Measurements from ENCODE around the gene RNF148. TPM values are rescaled to one million over a fixed set of nuclear protein-coding genes. Genes with fewer than 3 reads are reported as not detected.

The RNF148 gene
- total RNA-seq, 4 donors from 2014 or later, result 3.4 to 7.4 (median 4.8) TPM

DNA sequence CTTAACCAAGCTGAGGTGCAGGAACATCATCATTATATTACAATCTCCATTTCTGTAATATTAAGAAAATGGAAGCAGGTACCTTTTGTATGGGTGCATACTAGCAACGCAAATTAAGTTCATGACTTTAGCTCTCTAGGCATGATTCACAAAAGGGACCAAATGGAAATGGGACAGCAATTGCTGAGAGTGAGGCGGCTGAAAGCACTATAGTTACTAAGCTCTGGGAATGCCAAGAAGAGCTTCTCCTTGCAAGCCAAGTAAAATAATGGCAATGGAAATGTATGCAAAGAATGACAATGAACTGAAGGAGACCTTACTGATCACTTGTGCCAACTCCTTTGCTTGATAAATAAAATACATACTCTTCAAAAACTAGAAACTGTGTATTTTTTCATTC lies 36.2 kb upstream of the RNF148 start:
- DNase-seq, result no peak
- H3K27ac ChIP-seq, result no peak overlapping the region
- H3K4me3 ChIP-seq, result no peak overlapping the region
- no peaks in the 10 kb centered on the region for H3K27me3 ChIP-seq
- no peaks in the 10 kb centered on the region for H3K36me3 ChIP-seq
- TF ChIP-seq, protein P1, sequence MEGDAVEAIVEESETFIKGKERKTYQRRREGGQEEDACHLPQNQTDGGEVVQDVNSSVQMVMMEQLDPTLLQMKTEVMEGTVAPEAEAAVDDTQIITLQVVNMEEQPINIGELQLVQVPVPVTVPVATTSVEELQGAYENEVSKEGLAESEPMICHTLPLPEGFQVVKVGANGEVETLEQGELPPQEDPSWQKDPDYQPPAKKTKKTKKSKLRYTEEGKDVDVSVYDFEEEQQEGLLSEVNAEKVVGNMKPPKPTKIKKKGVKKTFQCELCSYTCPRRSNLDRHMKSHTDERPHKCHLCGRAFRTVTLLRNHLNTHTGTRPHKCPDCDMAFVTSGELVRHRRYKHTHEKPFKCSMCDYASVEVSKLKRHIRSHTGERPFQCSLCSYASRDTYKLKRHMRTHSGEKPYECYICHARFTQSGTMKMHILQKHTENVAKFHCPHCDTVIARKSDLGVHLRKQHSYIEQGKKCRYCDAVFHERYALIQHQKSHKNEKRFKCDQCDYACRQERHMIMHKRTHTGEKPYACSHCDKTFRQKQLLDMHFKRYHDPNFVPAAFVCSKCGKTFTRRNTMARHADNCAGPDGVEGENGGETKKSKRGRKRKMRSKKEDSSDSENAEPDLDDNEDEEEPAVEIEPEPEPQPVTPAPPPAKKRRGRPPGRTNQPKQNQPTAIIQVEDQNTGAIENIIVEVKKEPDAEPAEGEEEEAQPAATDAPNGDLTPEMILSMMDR (IDR thresholded peaks at IDR 0.05), result no peak
- TF ChIP-seq POLR2A (IDR thresholded peaks at IDR 0.05), result no peak
- intact Hi-C loops (cut with DNase I; ENCODE audit: low total_unique reads), result no loop called here
- H3K9me3 ChIP-seq, result no peaks in the 10 kb centered on the region
- no peaks in the 10 kb centered on the region for H3K4me1 ChIP-seq

DNA sequence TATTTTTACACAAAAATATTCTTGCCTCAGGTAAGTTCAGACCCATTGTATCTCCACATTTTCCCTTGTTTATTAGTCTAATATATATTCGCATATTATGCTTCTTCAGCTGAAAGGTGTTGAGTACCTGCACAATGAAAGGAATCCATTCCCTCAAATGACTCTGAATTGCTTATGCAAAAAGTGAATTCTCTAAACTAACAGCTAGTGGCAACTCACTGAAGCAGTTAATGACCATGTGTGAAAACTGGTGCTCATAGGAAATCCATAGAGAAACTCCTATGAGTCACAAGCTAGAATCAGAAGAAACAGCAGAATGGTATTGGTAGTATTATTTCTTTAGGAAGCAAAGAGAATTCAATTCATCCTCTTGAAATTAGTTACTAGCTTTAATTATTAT lies 33.5 kb upstream of the RNF148 start:
- DNase-seq, result no peak
- TF ChIP-seq, protein P1 (IDR thresholded peaks at IDR 0.05), result no peak
- TF ChIP-seq POLR2A (IDR thresholded peaks at IDR 0.05), result no peak

DNA sequence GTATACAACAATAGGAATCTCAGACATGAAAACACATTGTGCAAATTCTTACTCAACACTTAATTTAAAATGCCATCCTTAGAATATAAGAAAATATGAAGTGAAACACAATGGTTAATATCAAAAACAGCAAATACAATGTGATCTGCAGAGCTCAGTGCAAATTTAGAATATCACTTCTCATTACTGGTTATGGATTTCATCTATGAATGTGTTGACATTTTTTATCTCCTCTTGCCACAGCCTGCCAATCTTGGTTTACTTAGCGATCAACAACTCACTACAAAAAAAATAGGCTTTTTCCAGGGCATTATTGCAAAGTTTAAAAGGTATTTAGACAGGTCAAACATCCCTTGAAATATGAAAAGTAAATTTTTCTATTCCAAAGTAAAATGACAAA lies 25.0 kb upstream of the RNF148 start:
- H3K4me3 ChIP-seq, result no peak overlapping the region
- H3K27me3 ChIP-seq, result no peaks in the 10 kb centered on the region
- no peaks in the 10 kb centered on the region for H3K9me3 ChIP-seq
- no peak overlapping the region for H3K27ac ChIP-seq
- intact Hi-C loops (cut with DNase I; ENCODE audit: low total_unique reads), result no loop called here
- H3K4me1 ChIP-seq, result no peaks in the 10 kb centered on the region
- no peak for DNase-seq
- TF ChIP-seq, protein P1 (IDR thresholded peaks at IDR 0.05), result no peak
- no peak for TF ChIP-seq POLR2A (IDR thresholded peaks at IDR 0.05)
- no peaks in the 10 kb centered on the region for H3K36me3 ChIP-seq

More for the DNA sequence above, 33.5 kb upstream of the RNF148 start:
- no peaks in the 10 kb centered on the region for H3K9me3 ChIP-seq
- H3K27me3 ChIP-seq, result no peaks in the 10 kb centered on the region
- H3K4me3 ChIP-seq, result no peak overlapping the region
- intact Hi-C loops (cut with DNase I; ENCODE audit: low total_unique reads), result no loop called here
- no peak overlapping the region for H3K27ac ChIP-seq
- no peaks in the 10 kb centered on the region for H3K36me3 ChIP-seq
- H3K4me1 ChIP-seq, result no peaks in the 10 kb centered on the region

DNA sequence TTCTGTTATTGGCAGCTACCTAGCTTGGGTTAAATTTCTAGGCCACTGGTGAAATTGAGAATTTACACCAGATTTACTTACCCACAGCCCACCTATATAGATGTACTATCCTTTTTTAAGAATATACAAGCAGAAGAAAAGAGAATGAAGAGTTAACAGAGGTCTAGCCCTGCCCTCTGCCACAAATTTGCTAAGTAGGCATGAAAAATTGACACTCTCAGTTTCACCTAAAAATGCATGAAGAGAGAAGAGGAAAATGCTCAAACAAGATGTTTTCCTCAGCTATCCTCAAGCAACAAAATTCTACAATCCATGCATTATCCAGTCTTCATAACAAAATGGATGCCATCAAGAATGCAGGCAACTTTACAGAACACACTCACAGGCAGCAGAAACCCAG lies 24.6 kb upstream of the RNF148 start:
- Histone ChIP-seq H3K36me3 (no peaks in the 10 kb centered on the region), H3K27me3 (no peaks in the 10 kb centered on the region), H3K9me3 (no peaks in the 10 kb centered on the region), H3K4me1 (no peaks in the 10 kb centered on the region), H3K4me3 (no peak overlapping the region), H3K27ac (no peak overlapping the region)
- intact Hi-C loops (cut with DNase I; ENCODE audit: low total_unique reads), result no loop called here
- DNase-seq, result no peak
- TF ChIP-seq, protein P1 (IDR thresholded peaks at IDR 0.05), result no peak
- TF ChIP-seq POLR2A (IDR thresholded peaks at IDR 0.05), result no peak

DNA sequence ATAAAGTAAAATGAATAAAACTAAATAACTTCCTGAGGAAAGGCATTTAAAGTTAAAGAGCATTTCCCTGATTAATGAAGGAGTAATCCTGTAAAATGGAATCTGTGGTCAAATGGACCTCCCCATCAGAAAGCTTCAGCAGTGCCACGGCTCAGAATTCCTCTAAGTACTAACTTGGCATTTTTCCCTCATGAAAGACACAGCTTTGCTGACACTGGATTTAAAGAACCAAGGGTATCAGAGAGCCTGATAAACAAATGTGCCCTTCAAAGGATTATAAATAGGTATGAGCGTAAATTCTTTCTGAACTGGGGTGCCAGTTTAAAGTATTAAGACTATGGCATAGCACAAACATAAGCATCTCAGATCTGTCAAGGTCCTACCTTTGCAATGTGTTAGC lies 24.2 kb upstream of the RNF148 start:
- H3K27me3 ChIP-seq, result no peaks in the 10 kb centered on the region
- no peaks in the 10 kb centered on the region for H3K9me3 ChIP-seq
- H3K36me3 ChIP-seq, result no peaks in the 10 kb centered on the region
- H3K4me3 ChIP-seq, result no peak overlapping the region
- no peak for DNase-seq
- intact Hi-C loops (cut with DNase I; ENCODE audit: low total_unique reads), result no loop called here
- no peak for TF ChIP-seq POLR2A (IDR thresholded peaks at IDR 0.05)
- TF ChIP-seq, protein P1 (IDR thresholded peaks at IDR 0.05), result no peak
- H3K27ac ChIP-seq, result no peak overlapping the region
- H3K4me1 ChIP-seq, result no peaks in the 10 kb centered on the region
